Measurements from ENCODE around the gene APOE.
"Not testable (repeated sequence)": the region's sequence is repeated elsewhere in the genome, so short reads cannot be mapped to it uniquely, and the experiment has no call there.

DNA sequence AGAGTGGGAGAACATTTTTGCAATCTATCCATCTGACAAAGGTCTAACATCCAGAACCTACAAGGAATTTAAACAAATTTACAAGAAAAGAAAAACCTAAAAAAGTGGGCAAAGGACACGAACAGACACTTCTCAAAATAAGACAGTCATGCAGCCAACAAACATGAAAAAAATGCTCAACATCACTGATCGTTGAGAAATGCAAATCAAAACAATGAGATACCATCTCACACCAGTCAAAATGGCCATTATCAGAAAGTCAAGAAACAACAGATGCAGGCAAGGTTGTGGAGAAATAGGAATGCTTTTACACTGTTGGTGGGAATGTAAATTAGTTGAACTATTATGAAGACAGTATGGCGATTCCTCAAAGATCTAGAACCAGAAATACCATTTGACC is 44.0 kb upstream of the APOE start:
- not testable (repeated sequence) for TF ChIP-seq POLR2A (conservative IDR thresholded peaks at IDR 0.05); TCF3 (CRISPR knock-in tag; IDR thresholded peaks at IDR 0.05); ZKSCAN3 (CRISPR knock-in tag; IDR thresholded peaks at IDR 0.05); MCM5 (IDR thresholded peaks at IDR 0.05; ENCODE audit: low read depth); SP1 (CRISPR knock-in tag; IDR thresholded peaks at IDR 0.05); MAZ (CRISPR knock-in tag; conservative IDR thresholded peaks at IDR 0.05 in 1 of 2, IDR thresholded peaks at IDR 0.05 in 1 of 2); ZBTB17 (CRISPR knock-in tag; IDR thresholded peaks at IDR 0.05); XRCC4 (IDR thresholded peaks at IDR 0.05; ENCODE audit: extremely low read depth, insufficient read depth, insufficient read length)
- TF ChIP-seq, protein P1, sequence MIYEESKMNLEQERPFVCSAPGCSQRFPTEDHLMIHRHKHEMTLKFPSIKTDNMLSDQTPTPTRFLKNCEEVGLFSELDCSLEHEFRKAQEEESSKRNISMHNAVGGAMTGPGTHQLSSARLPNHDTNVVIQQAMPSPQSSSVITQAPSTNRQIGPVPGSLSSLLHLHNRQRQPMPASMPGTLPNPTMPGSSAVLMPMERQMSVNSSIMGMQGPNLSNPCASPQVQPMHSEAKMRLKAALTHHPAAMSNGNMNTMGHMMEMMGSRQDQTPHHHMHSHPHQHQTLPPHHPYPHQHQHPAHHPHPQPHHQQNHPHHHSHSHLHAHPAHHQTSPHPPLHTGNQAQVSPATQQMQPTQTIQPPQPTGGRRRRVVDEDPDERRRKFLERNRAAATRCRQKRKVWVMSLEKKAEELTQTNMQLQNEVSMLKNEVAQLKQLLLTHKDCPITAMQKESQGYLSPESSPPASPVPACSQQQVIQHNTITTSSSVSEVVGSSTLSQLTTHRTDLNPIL (CRISPR knock-in tag; IDR thresholded peaks at IDR 0.05) = not testable (repeated sequence)
- TF ChIP-seq, protein P2, sequence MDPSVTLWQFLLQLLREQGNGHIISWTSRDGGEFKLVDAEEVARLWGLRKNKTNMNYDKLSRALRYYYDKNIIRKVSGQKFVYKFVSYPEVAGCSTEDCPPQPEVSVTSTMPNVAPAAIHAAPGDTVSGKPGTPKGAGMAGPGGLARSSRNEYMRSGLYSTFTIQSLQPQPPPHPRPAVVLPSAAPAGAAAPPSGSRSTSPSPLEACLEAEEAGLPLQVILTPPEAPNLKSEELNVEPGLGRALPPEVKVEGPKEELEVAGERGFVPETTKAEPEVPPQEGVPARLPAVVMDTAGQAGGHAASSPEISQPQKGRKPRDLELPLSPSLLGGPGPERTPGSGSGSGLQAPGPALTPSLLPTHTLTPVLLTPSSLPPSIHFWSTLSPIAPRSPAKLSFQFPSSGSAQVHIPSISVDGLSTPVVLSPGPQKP (CRISPR knock-in tag; IDR thresholded peaks at IDR 0.05) = not testable (repeated sequence)
- TF ChIP-seq, protein P3, sequence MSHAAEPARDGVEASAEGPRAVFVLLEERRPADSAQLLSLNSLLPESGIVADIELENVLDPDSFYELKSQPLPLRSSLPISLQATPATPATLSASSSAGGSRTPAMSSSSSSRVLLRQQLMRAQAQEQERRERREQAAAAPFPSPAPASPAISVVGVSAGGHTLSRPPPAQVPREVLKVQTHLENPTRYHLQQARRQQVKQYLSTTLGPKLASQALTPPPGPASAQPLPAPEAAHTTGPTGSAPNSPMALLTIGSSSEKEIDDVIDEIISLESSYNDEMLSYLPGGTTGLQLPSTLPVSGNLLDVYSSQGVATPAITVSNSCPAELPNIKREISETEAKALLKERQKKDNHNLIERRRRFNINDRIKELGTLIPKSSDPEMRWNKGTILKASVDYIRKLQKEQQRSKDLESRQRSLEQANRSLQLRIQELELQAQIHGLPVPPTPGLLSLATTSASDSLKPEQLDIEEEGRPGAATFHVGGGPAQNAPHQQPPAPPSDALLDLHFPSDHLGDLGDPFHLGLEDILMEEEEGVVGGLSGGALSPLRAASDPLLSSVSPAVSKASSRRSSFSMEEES (CRISPR knock-in tag; IDR thresholded peaks at IDR 0.05) = not testable (repeated sequence)
- TF ChIP-seq, protein P4, sequence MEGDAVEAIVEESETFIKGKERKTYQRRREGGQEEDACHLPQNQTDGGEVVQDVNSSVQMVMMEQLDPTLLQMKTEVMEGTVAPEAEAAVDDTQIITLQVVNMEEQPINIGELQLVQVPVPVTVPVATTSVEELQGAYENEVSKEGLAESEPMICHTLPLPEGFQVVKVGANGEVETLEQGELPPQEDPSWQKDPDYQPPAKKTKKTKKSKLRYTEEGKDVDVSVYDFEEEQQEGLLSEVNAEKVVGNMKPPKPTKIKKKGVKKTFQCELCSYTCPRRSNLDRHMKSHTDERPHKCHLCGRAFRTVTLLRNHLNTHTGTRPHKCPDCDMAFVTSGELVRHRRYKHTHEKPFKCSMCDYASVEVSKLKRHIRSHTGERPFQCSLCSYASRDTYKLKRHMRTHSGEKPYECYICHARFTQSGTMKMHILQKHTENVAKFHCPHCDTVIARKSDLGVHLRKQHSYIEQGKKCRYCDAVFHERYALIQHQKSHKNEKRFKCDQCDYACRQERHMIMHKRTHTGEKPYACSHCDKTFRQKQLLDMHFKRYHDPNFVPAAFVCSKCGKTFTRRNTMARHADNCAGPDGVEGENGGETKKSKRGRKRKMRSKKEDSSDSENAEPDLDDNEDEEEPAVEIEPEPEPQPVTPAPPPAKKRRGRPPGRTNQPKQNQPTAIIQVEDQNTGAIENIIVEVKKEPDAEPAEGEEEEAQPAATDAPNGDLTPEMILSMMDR (IDR thresholded peaks at IDR 0.05 in 2 of 3, conservative IDR thresholded peaks at IDR 0.05 in 1 of 3; ENCODE audit: insufficient read depth in 2 of 3, low read depth in 1 of 3, low read length in 3 of 3) = not testable (repeated sequence)
